ENCODE data around the gene SRI.
A peak's percentile ranks its signal among the peaks of the same experiment; 100 is the strongest.

The SRI gene

GRCh38 chr7:88184848-88185304 is 35.0 kb downstream of the SRI start:
- DNase-seq (ENCODE audit: low spot score) = no peak
- no peak for TF ChIP-seq CTCF (IDR thresholded peaks at IDR 0.05; ENCODE audit: extremely low read depth, missing control alignments)

- no peak for DNase-seq (ENCODE audit: low spot score)
- TF ChIP-seq CTCF (IDR thresholded peaks at IDR 0.05; ENCODE audit: extremely low read depth, missing control alignments) = no peak
Observed at GRCh38 chr7:88183051-88183450, 36.8 kb downstream of the SRI start.

- DNase-seq (ENCODE audit: low spot score) = no peak
- TF ChIP-seq CTCF (IDR thresholded peaks at IDR 0.05; ENCODE audit: extremely low read depth, missing control alignments) = no peak
Observed at GRCh38 chr7:88176190-88176589, 43.6 kb downstream of the SRI start.

GRCh38 chr7:88172842-88173241 is 47.0 kb downstream of the SRI start:
- no peak for DNase-seq (ENCODE audit: low spot score)
- TF ChIP-seq CTCF (IDR thresholded peaks at IDR 0.05; ENCODE audit: extremely low read depth, missing control alignments) = no peak

GRCh38 chr7:88169717-88170320 is 50.0 kb downstream of the SRI start:
- DNase-seq (ENCODE audit: low spot score) = peak; percentile 4

GRCh38 chr7:88167721-88168120 is 52.1 kb downstream of the SRI start:
- DNase-seq (ENCODE audit: low spot score) = no peak
- TF ChIP-seq CTCF (IDR thresholded peaks at IDR 0.05; ENCODE audit: extremely low read depth, missing control alignments) = no peak

More at GRCh38 chr7:88169717-88170320, 50.0 kb downstream of the SRI start:
- TF ChIP-seq CTCF (IDR thresholded peaks at IDR 0.05; ENCODE audit: extremely low read depth, missing control alignments) = no peak

- DNase-seq (ENCODE audit: low spot score) = no peak
- TF ChIP-seq CTCF (IDR thresholded peaks at IDR 0.05; ENCODE audit: extremely low read depth, missing control alignments) = no peak
Observed at GRCh38 chr7:88167223-88167622, 52.6 kb downstream of the SRI start.
